Neural progenitor cell (in vitro differentiated cells): Measurements from ENCODE around the gene IRS1. TPM values are rescaled to one million over a fixed set of nuclear protein-coding genes. Genes with fewer than 3 reads are reported as not detected.
A peak's percentile ranks its signal among the peaks of the same experiment; 100 is the strongest.

Source experiments
- DNase-seq: peaks from one replicate; pipeline ENCODE4 v3.0.0-alpha.2; 2016; ENCODE audit warnings: low spot score
- H2AFZ ChIP-seq: fragments of 200-600 bp; sonication (generic); replicated peaks from 2 replicates; pipeline ENCODE4 v1.6.1; 2016; ENCODE audit warnings: antibody characterized with exemption
- H3F3A ChIP-seq: fragments of 200-600 bp; sonication (generic); 2 replicates; pipeline ENCODE4 v1.6.1; 2016; ENCODE audit warnings: antibody characterized with exemption, low read depth
- H3K27ac ChIP-seq: fragments of 200-600 bp; sonication (generic); 2 replicates; pipeline ENCODE4 v1.5.1; 2016; ENCODE audit warnings: mild to moderate bottlenecking
- H3K27me3 ChIP-seq: fragments of 200-600 bp; sonication (generic); 2 replicates; pipeline ENCODE4 v1.6.1; 2016; ENCODE audit warnings: mild to moderate bottlenecking, moderate library complexity
- H3K36me3 ChIP-seq: fragments of 200-600 bp; sonication (generic); 2 replicates; pipeline ENCODE4 v1.5.1; 2016
- H3K4me1 ChIP-seq: fragments of 200-600 bp; sonication (generic); 2 replicates; pipeline ENCODE4 v1.6.1; 2016; ENCODE audit warnings: mixed run types
- H3K4me2 ChIP-seq: fragments of 200-600 bp; sonication (generic); 2 replicates; pipeline ENCODE4 v1.6.1; 2016
- H3K4me3 ChIP-seq: fragments of 200-600 bp; sonication (generic); 2 replicates; pipeline ENCODE4 v1.5.1; 2016
- H3K79me2 ChIP-seq: fragments of 200-600 bp; sonication (generic); 2 replicates; pipeline ENCODE4 v1.6.1; 2016; ENCODE audit warnings: low read depth
- H3K9ac ChIP-seq: fragments of 200-600 bp; sonication (generic); 2 replicates; pipeline ENCODE4 v1.6.1; 2016
- H3K9me3 ChIP-seq: fragments of 200-600 bp; sonication (generic); 2 replicates; pipeline ENCODE4 v1.5.1; 2016; ENCODE audit warnings: low read depth
- H4K20me1 ChIP-seq: fragments of 200-600 bp; sonication (generic); 2 replicates; pipeline ENCODE4 v1.6.1; 2016; ENCODE audit warnings: low read depth
- H3K27ac Mint-ChIP-seq: 3 replicates; pipeline ENCODE4 v1.8.0; 2021; ENCODE audit warnings: mixed read lengths
- H3K27me3 Mint-ChIP-seq: 2 replicates; pipeline ENCODE4 v1.8.0; 2022; ENCODE audit warnings: low read depth, mild to moderate bottlenecking, inconsistent platforms, moderate library complexity, mixed read lengths; ENCODE audit not compliant: insufficient read depth
- H3K36me3 Mint-ChIP-seq: 3 replicates; pipeline ENCODE4 v1.8.0; 2021; ENCODE audit warnings: mixed read lengths
- H3K4me1 Mint-ChIP-seq: 3 replicates; pipeline ENCODE4 v1.8.0; 2021; ENCODE audit warnings: mixed read lengths
- H3K4me3 Mint-ChIP-seq: 3 replicates; pipeline ENCODE4 v1.8.0; 2021; ENCODE audit warnings: mild to moderate bottlenecking, moderate library complexity, mixed read lengths
- H3K9me3 Mint-ChIP-seq: 3 replicates; pipeline ENCODE4 v1.8.0; 2020; ENCODE audit warnings: mixed read lengths
- EZH2 ChIP-seq: fragments of 200-600 bp; sonication (generic); IDR thresholded peaks from 2 replicates; pipeline ENCODE4 v1.6.1; 2017; ENCODE audit warnings: antibody characterized with exemption, mild to moderate bottlenecking, moderate library complexity
- EZH2phosphoT487 ChIP-seq: fragments of 200-600 bp; sonication (generic); IDR thresholded peaks from 2 replicates; pipeline ENCODE4 v1.6.1; 2017; ENCODE audit warnings: antibody characterized with exemption
- total RNA-seq: library from RNA; depleted of rRNA; stranded (reverse); fragments of >200 nt; gene quantifications from 2 replicates; pipeline ENCODE4 v1.2.3, GENCODE V29; 2015; ENCODE audit warnings: low replicate concordance
- TF ChIP-seq, protein P1 (sequence below): fragments of 200-600 bp; sonication (generic); IDR thresholded peaks from 2 replicates; pipeline ENCODE4 v1.5.1; 2017; ENCODE audit warnings: antibody characterized with exemption, mild to moderate bottlenecking

IRS1 gene
- total RNA-seq, 1 donor from 2014 or later, result 8.4 TPM

DNA sequence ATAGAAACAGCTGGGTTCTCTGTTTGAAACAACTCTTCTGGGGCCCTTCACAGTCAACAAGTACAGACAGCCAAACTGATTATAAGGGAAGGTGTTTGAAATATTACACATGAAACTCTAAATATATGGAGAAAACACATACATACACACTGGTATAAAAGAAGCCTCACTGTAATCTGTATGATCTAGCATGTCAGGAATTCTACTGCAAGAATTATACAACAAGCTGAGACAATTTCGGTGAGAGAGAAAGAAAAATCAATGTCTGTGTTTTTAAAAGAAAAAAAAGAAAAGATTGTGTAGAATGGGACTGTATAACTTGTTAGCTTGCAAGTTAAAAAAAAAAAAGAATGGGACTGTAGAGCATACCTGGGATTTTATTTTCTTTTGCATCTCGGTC is 26.3 kb downstream of the IRS1 start:
- TF ChIP-seq EZH2 (no peak), EZH2phosphoT487 (no peak)
- TF ChIP-seq, protein P1, sequence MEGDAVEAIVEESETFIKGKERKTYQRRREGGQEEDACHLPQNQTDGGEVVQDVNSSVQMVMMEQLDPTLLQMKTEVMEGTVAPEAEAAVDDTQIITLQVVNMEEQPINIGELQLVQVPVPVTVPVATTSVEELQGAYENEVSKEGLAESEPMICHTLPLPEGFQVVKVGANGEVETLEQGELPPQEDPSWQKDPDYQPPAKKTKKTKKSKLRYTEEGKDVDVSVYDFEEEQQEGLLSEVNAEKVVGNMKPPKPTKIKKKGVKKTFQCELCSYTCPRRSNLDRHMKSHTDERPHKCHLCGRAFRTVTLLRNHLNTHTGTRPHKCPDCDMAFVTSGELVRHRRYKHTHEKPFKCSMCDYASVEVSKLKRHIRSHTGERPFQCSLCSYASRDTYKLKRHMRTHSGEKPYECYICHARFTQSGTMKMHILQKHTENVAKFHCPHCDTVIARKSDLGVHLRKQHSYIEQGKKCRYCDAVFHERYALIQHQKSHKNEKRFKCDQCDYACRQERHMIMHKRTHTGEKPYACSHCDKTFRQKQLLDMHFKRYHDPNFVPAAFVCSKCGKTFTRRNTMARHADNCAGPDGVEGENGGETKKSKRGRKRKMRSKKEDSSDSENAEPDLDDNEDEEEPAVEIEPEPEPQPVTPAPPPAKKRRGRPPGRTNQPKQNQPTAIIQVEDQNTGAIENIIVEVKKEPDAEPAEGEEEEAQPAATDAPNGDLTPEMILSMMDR, result no peak
- no peak overlapping the region for H3K4me2 ChIP-seq
- H3K36me3 ChIP-seq, result no peaks in the 10 kb centered on the region
- H3K4me3 ChIP-seq, result no peak overlapping the region
- H3K9me3 Mint-ChIP-seq, result peaks cover 42% of the 10 kb centered on the region
- no peaks in the 10 kb centered on the region for H4K20me1 ChIP-seq
- no peak overlapping the region for H2AFZ ChIP-seq
- H3K27me3 Mint-ChIP-seq, result peaks cover 4% of the 10 kb centered on the region
- peaks cover 22% of the 10 kb centered on the region for H3K79me2 ChIP-seq
- H3K27ac Mint-ChIP-seq, result peak overlapping the region; percentile 35
- no peak overlapping the region for H3K27ac ChIP-seq
- H3K27me3 ChIP-seq, result no peaks in the 10 kb centered on the region
- peaks cover 16% of the 10 kb centered on the region for H3K4me1 Mint-ChIP-seq
- H3K4me3 Mint-ChIP-seq, result no peak overlapping the region
- peaks cover 8% of the 10 kb centered on the region for H3K9me3 ChIP-seq
- H3K9ac ChIP-seq, result no peak overlapping the region
- DNase-seq, result no peak
- H3K36me3 Mint-ChIP-seq, result peaks cover 72% of the 10 kb centered on the region
- no peaks in the 10 kb centered on the region for H3F3A ChIP-seq
- H3K4me1 ChIP-seq, result no peaks in the 10 kb centered on the region

DNA sequence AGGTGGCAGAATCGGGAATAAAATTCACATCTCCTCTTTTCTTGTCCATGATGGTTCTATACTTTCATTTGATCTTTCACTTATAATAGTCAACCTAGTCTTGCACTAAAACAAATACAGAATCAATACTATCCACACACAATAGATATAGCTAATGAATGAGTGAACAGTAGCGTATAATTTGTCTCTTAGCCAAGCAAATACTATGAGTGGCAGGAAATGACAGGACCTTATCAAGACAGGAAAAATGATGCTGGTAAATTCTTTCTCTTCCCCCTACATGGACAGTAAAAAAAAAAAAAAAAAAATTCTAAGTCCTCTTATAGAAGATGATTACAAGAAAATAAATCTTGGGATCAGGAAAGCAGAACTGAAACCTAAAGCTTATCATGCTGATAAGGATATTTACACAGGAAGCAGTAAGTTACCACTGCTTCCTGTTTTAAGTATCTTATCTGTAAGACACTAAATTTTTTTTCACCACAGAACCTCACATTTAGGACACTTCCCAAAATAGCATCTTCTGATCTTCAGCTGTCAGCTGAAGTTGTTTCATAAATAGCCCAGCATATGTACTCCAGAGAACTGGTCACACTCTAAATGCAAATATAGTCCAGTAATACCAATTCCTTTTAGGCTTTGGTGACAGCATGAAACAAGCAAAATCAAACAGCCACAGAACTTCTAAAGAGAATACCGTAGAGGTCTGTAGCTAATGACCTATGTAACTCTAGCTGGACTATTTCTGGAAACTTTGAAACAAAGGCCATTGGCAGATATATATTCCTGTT is 27.0 kb downstream of the IRS1 start:
- Histone ChIP-seq H3K27ac (no peak overlapping the region), H3K9me3 (peaks cover 8% of the 10 kb centered on the region), H3K4me3 (no peak overlapping the region), H4K20me1 (no peaks in the 10 kb centered on the region), H3K9ac (no peak overlapping the region), H3K27me3 (no peaks in the 10 kb centered on the region), H3K36me3 (no peaks in the 10 kb centered on the region), H3K4me1 (no peaks in the 10 kb centered on the region), H2AFZ (no peak overlapping the region), H3K4me2 (no peak overlapping the region), H3F3A (no peaks in the 10 kb centered on the region), H3K79me2 (peaks cover 23% of the 10 kb centered on the region)
- Mint-ChIP-seq H3K9me3 (peaks cover 45% of the 10 kb centered on the region), H3K4me3 (no peak overlapping the region), H3K27ac (no peak overlapping the region), H3K36me3 (peaks cover 77% of the 10 kb centered on the region), H3K4me1 (peaks cover 16% of the 10 kb centered on the region), H3K27me3 (peaks cover 3% of the 10 kb centered on the region)
- no peak for DNase-seq
- TF ChIP-seq, protein P1, result no peak
- TF ChIP-seq EZH2 (no peak), EZH2phosphoT487 (no peak)

DNA sequence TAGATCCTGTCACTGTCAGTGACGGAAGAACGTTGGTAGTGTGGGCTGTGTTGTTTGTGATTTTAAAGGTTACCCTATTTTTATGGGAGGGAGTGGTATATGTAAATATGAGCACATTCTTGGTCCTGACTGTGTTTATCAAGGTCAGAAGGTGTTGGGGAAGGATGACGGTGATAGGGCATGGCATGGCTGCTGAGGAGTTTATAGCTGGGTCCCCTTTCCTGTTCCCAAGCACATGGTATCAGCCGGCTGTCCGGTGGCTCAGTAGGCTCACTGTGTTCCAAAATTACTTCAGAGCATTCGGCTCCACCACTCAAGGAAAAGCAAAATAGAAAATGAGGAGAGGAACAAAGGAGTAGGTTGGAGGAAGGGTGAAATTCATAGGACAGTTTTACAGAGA is 28.6 kb downstream of the IRS1 start:
- H3K36me3 ChIP-seq, result no peaks in the 10 kb centered on the region
- no peak overlapping the region for H3K27ac ChIP-seq
- H3K9ac ChIP-seq, result no peak overlapping the region
- Mint-ChIP-seq H3K9me3 (peaks cover 40% of the 10 kb centered on the region), H3K27ac (no peak overlapping the region), H3K27me3 (no peaks in the 10 kb centered on the region), H3K4me1 (peaks cover 16% of the 10 kb centered on the region), H3K4me3 (no peak overlapping the region), H3K36me3 (peaks cover 72% of the 10 kb centered on the region)
- H3K79me2 ChIP-seq, result peaks cover 20% of the 10 kb centered on the region
- no peaks in the 10 kb centered on the region for H3F3A ChIP-seq
- no peak overlapping the region for H3K4me2 ChIP-seq
- no peaks in the 10 kb centered on the region for H3K4me1 ChIP-seq
- no peak overlapping the region for H3K4me3 ChIP-seq
- no peak overlapping the region for H2AFZ ChIP-seq
- H3K27me3 ChIP-seq, result no peaks in the 10 kb centered on the region
- TF ChIP-seq EZH2 (no peak), EZH2phosphoT487 (no peak)
- TF ChIP-seq, protein P1, result no peak
- H4K20me1 ChIP-seq, result no peaks in the 10 kb centered on the region
- H3K9me3 ChIP-seq, result peaks cover 8% of the 10 kb centered on the region
- DNase-seq, result no peak
